Body of pancreas (tissue), 4 donors: ENCODE measurements around the gene TRMT10B.

Experiments used
- POLR2A ChIP-seq, 3 donors: fragments of 450-650 bp; IDR thresholded peaks; one replicate each; pipeline ENCODE4 v1.6.1; 2016; ENCODE audit warnings: antibody characterized with exemption in 3 of 3, mild to moderate bottlenecking in 2 of 3
- TF ChIP-seq, protein P1 (sequence below), 7 experiments: fragments of 450-650 bp in 4 of 7; fragments of 200-600 bp in 3 of 7; sonication (generic) in 3 of 7; IDR thresholded peaks; one replicate each; pipeline ENCODE4 v1.5.1; 2016 to 2019; ENCODE audit warnings: antibody characterized with exemption in 7 of 7

DNA sequence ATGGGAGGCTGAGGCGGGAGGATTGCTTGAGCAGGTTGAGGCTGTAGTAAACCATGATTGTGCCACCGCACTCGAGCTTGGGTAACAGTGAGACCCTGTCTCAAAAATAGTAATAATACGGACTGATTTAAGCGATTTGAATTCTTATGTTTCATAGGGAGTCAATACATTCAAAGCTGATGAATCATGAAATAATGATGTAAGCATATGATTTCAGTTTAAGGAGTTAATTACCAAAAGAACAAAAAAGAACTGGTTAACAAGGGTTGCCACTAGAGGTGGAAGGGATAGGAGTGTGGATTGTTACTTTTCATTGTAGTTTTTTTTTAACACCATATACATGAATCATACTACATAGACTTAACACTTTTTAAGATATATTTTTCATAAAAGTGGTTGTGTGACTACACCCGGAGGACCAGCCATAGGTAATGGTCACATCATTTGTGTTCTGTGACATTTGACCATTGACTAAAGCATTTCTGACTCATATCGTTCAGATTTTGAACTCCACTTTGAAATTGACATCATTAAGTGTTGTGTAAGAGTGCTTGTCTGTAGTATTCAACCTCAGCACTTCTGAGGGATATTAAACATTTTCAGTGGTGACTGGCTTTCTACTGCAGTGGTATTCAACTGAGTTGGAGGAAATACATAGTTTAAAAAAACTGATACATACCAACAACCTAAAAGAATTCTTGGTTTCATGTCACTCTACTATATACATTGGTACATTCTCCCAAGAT is 7.0 kb downstream of the TRMT10B start:
- no peak for TF ChIP-seq POLR2A (IDR thresholded peaks at IDR 0.05)
- TF ChIP-seq, protein P1, sequence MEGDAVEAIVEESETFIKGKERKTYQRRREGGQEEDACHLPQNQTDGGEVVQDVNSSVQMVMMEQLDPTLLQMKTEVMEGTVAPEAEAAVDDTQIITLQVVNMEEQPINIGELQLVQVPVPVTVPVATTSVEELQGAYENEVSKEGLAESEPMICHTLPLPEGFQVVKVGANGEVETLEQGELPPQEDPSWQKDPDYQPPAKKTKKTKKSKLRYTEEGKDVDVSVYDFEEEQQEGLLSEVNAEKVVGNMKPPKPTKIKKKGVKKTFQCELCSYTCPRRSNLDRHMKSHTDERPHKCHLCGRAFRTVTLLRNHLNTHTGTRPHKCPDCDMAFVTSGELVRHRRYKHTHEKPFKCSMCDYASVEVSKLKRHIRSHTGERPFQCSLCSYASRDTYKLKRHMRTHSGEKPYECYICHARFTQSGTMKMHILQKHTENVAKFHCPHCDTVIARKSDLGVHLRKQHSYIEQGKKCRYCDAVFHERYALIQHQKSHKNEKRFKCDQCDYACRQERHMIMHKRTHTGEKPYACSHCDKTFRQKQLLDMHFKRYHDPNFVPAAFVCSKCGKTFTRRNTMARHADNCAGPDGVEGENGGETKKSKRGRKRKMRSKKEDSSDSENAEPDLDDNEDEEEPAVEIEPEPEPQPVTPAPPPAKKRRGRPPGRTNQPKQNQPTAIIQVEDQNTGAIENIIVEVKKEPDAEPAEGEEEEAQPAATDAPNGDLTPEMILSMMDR (IDR thresholded peaks at IDR 0.05), result no peak
